GM12864 (cell line): ENCODE data around the gene HIVEP2.

ENCODE experiments used
- DNase-seq: peaks from one replicate; pipeline ENCODE4 v3.0.0-alpha.2; 2011; ENCODE audit warnings: low read depth
- H3K4me3 ChIP-seq: 2 replicates; pipeline ENCODE4 v1.5.1; 2011; ENCODE audit warnings: mild to moderate bottlenecking, low read depth, low read length, control low read depth
- CTCF ChIP-seq: IDR thresholded peaks from 2 replicates; pipeline ENCODE4 v1.5.1; 2011; ENCODE audit warnings: low read depth, mild to moderate bottlenecking, moderate library complexity, low read length, control low read depth, inconsistent platforms; ENCODE audit errors: missing control alignments

The HIVEP2 gene

DNA sequence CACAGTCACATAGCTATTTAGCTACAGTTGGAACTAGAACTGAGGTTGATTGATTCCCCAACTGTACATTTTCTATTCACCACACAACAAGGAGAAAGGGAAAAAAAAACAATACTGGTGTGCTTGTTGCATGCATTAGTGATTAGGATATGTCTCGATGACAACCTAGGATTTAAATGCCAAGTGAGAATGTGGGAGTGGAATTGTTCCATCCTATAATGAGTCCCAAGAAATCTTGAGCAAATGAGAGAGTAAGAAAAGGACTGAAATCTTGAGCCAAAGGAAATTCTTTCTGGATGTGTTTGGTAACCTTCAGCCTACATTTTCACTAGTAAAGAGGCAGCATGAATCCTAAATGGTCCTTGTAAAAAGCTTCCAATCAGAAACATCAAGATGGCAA is 232.7 kb downstream of the HIVEP2 start:
- no peak overlapping the region for H3K4me3 ChIP-seq
- TF ChIP-seq CTCF, result no peak
- no peak for DNase-seq

DNA sequence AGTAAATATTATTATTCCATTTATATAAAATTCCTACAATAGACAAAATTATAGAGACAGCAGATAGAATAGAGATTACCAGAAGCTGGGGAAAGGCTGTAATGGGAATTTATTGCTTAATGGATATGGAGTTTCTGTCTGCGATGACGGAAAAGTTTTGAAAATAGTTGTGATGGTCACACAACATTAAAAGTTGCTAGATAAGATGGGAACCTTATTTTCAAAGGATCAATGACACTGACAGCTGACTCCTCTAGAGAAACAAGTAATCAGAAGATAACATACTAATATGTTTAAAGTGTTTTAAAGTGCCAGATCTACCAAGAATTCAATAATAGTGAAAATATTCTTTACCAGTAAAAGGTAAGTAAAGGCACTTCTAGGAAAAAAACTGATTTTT is 236.3 kb downstream of the HIVEP2 start:
- no peak overlapping the region for H3K4me3 ChIP-seq
- no peak for DNase-seq
- TF ChIP-seq CTCF, result no peak

GRCh38 chr6:142707255-142707654 is 237.7 kb downstream of the HIVEP2 start:
- no peak overlapping the region for H3K4me3 ChIP-seq
- TF ChIP-seq CTCF, result no peak
- no peak for DNase-seq

GRCh38 chr6:142706210-142706609 is 238.8 kb downstream of the HIVEP2 start:
- no peak for TF ChIP-seq CTCF
- no peak overlapping the region for H3K4me3 ChIP-seq
- no peak for DNase-seq

DNA sequence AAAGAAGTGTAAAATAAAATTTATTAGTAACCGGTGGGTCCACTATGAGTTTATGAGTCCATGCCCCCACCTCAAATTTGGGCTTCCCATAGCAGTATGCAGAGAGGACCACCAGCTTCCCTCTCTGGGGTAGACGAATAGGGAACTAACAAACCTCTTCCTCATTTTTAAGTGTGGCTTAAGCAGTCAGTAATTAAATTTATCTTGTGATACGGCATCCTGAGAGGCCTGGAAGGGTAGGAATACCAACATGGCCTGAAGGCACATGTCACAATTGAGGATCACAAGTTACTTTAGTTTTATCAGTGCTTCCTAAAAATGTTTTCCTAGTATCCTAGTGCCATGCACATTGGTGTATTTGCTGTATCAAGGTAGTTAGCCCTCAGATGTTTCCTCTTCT is 239.9 kb downstream of the HIVEP2 start:
- no peak overlapping the region for H3K4me3 ChIP-seq
- TF ChIP-seq CTCF, result no peak
- DNase-seq, result no peak

DNA sequence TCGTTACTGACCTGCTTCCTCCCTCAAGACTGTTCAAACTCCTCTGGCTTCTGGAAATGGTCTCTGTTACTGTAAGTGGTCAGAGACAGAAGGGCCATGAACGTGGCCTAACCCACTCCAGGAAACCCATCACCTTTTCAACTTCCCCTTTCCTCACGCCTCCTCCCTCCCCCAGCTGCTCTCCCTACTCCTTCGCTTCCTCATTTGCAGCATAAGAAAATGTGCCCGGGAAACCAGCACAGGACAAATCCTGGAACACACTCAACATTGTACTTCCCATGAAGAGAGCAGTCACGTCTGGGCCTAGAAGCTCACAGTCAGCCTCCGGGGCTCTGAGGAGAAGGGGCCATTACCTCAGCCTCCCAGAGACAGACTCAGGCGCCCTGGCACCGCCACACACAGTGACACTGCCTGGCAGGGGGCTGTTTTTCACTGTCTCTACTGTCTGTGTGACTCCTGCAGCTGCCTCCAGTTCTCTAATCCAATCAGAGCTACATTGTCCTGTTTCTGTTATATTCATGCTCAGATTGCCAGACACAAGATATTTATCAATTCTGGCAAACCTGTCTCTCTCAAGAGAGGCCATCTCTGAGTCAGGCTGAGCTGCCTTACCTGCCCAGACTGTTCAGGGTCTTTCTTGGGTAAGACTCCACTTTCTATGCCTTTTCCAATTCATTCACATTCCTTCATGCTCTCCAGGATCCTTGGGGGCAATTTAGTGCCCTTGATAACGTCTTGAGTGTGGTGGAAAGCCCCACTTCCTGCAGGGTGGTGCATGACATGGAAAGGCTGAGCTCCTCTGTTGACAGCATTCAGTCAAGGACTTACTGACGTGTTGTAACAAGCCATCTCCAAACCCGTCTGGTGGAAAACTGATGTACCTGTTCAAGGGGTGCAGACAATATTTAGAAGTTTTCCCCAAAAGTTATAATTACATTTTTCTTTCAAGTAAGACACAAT is 242.2 kb downstream of the HIVEP2 start:
- H3K4me3 ChIP-seq, result no peak overlapping the region
- DNase-seq, result no peak
- no peak for TF ChIP-seq CTCF
